ENCODE measurements around the gene SEMA3C.
"Not testable (repeated sequence)": the region's sequence is repeated elsewhere in the genome, so short reads cannot be mapped to it uniquely, and the experiment has no call there.

SEMA3C gene

GRCh38 chr7:80918909-80919721 is at the start of gene SEMA3C:
TSS of gene SEMA3C (minus strand) at chr7:80919051. CDS start at chr7:80916781, 2,270 bp downstream.
- peak; percentile 4 to 41 for DNase-seq

GRCh38 chr7:80968606-80969005 is 49.8 kb upstream of the SEMA3C start:
- DNase-seq = no peak

GRCh38 chr7:80967917-80968297 is 49.1 kb upstream of the SEMA3C start:
- no peak for DNase-seq

GRCh38 chr7:80967071-80967916 is 48.4 kb upstream of the SEMA3C start:
- no peak for DNase-seq

- no peak for DNase-seq
These were observed 41.5 kb upstream of the SEMA3C start for GRCh38 chr7:80960244-80960795.

- no peak for DNase-seq
These were observed 38.5 kb upstream of the SEMA3C start for GRCh38 chr7:80957226-80957777.

- no peak for DNase-seq
These were observed 35.3 kb upstream of the SEMA3C start for GRCh38 chr7:80954191-80954590.

- no peak for DNase-seq
These were observed 31.7 kb upstream of the SEMA3C start for GRCh38 chr7:80950550-80950967.

- no peak for DNase-seq
These were observed 30.6 kb upstream of the SEMA3C start for GRCh38 chr7:80949449-80949848.

- DNase-seq = no peak
These were observed 28.0 kb upstream of the SEMA3C start for GRCh38 chr7:80946858-80947257.

- no peak for DNase-seq
These were observed 27.1 kb upstream of the SEMA3C start for GRCh38 chr7:80945976-80946375.

- DNase-seq = no peak
These were observed 24.5 kb upstream of the SEMA3C start for GRCh38 chr7:80943342-80943741.

GRCh38 chr7:80942261-80943041 is 23.6 kb upstream of the SEMA3C start:
- no peak for DNase-seq

- no peak for DNase-seq
These were observed 22.4 kb upstream of the SEMA3C start for GRCh38 chr7:80941208-80941758.

GRCh38 chr7:80940539-80941207 is 21.8 kb upstream of the SEMA3C start:
- DNase-seq = no peak

GRCh38 chr7:80937336-80937735 is 18.5 kb upstream of the SEMA3C start:
- DNase-seq = no peak

- no peak for DNase-seq
These were observed 17.3 kb upstream of the SEMA3C start for GRCh38 chr7:80935991-80936780.

- DNase-seq = no peak
These were observed 15.5 kb upstream of the SEMA3C start for GRCh38 chr7:80934321-80934720.

GRCh38 chr7:80932536-80932935 is 13.7 kb upstream of the SEMA3C start:
- no peak for DNase-seq

- no peak for DNase-seq
These were observed 10.8 kb upstream of the SEMA3C start for GRCh38 chr7:80929619-80930018.

GRCh38 chr7:80926955-80927354 is 8.1 kb upstream of the SEMA3C start:
- not testable (repeated sequence) for DNase-seq
